AG08395 (cell line): ENCODE data around the gene IL34.
"Not testable (repeated sequence)": the region's sequence is repeated elsewhere in the genome, so short reads cannot be mapped to it uniquely, and the experiment has no call there.

ENCODE experiments used
- DNase-seq: peaks from one replicate; pipeline ENCODE4 v3.0.0; 2012; ENCODE audit warnings: mixed read lengths, low spot score

IL34 gene

GRCh38 chr16:70658921-70659320 lies 12.6 kb downstream of the IL34 start:
- DNase-seq, result no peak

GRCh38 chr16:70659546-70659945 lies 13.2 kb downstream of the IL34 start:
- no peak for DNase-seq

- DNase-seq, result no peak
Observed at GRCh38 chr16:70659953-70660671, 13.8 kb downstream of the IL34 start.

- no peak for DNase-seq
Observed at GRCh38 chr16:70660672-70661350, 14.5 kb downstream of the IL34 start.

- no peak for DNase-seq
Observed at GRCh38 chr16:70661534-70661917, 15.2 kb downstream of the IL34 start.

GRCh38 chr16:70661918-70662641 lies 15.7 kb downstream of the IL34 start:
- peak; percentile 68 for DNase-seq

- no peak for DNase-seq
Observed at GRCh38 chr16:70662991-70663523, 16.7 kb downstream of the IL34 start.

- DNase-seq, result no peak
Observed at GRCh38 chr16:70663524-70664324, 17.4 kb downstream of the IL34 start.

GRCh38 chr16:70664325-70665112 lies 18.2 kb downstream of the IL34 start:
- DNase-seq, result no peak

GRCh38 chr16:70665113-70665694 lies 18.8 kb downstream of the IL34 start:
- DNase-seq, result no peak

GRCh38 chr16:70665806-70666735 lies 19.7 kb downstream of the IL34 start:
- DNase-seq, result no peak

GRCh38 chr16:70670175-70670574 lies 23.8 kb downstream of the IL34 start:
- DNase-seq, result no peak

- DNase-seq, result not testable (repeated sequence)
Observed at GRCh38 chr16:70670938-70671337, 24.6 kb downstream of the IL34 start.

- no peak for DNase-seq
Observed at GRCh38 chr16:70674221-70675014, 28.1 kb downstream of the IL34 start.

- DNase-seq, result no peak
Observed at GRCh38 chr16:70675851-70676513, 29.6 kb downstream of the IL34 start.

- DNase-seq, result no peak
Observed at GRCh38 chr16:70676675-70677498, 30.5 kb downstream of the IL34 start.

GRCh38 chr16:70677499-70678120 lies 31.3 kb downstream of the IL34 start:
- DNase-seq, result no peak
